ENCODE results near the gene AURKB. TPM values are rescaled to one million over a fixed set of nuclear protein-coding genes. Genes with fewer than 3 reads are reported as not detected.
A peak's percentile ranks its signal among the peaks of the same experiment; 100 is the strongest.
"Not testable (repeated sequence)": the region's sequence is repeated elsewhere in the genome, so short reads cannot be mapped to it uniquely, and the experiment has no call there.

The AURKB gene
- total RNA-seq: not detected
- not detected for polyA plus RNA-seq
- 0.06 to 1.1 (median 0.50) reads per million in 6 experiments for total RNA-seq

DNA sequence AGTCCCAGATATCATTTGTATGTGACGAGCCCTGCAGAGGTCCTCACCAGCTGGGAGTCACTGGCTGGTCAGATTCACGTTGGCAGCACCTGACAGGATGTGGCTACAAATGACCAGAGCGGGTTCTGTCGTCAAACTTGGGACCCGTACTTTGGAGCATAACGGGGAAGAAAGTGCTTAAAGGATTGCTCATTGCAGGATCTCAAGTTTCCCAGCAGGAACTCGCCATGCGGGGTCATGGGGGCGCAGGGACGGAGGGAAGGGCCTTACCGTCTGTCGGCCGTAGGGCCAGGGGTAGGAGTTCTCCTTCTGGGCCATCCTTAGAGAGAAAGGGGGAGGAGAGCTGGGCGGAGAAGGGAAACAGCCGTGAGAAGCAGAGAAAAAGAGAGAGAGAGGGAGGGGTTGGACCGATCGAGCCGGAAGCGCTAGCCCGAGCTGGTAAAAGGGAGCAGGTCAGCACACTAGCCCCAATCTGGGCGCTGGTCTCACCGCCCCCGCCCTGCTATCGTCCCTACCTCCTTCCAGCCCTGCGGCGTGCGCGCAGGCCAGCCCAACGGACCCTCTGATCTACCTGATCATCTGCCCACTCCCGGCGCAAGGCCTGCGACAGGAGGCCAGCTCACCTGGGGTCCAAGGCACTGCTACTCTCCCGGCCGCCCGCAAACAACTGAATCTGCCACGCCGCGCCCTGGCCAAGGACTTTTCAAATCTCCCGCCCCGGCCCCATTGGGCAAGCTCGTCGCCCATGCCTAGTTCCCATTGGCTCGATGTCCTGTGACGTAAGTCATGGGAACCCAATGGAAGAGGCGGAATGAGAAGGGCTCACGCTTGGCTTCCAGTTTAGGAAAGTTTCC, at the start of gene AURKB:
AURKB (minus strand) TSS at position 669 of the 854 bp plus-strand sequence; CDS start at position 318, 351 bp downstream.
- peak; percentile 100 for ATAC-seq

DNA sequence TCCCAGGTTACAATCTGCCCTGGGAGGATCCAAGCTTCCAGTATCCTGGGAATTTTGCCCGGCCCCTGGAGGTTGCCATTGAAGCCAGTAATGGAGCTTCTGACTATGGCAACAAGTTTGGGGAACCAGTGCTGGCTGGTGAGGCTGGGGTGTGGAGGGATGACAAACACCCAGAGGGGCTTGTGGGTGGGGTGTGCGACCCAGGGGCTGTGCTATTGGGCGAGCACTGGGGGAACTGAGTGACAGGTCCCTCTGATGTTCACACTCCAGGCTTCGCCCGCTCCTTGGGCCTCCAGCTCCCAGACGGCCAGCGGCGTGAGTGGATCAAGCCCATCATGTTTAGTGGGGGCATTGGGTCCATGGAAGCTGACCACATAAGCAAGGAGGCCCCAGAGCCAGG, 47.4 kb upstream of the AURKB start:
- H3K36me3 Mint-ChIP-seq: peaks cover 0 to 70% (median 20%) of the 10 kb centered on the region in 3 donors
- no peak overlapping the region for H3K4me3 Mint-ChIP-seq
- H3K9me3 Mint-ChIP-seq: no peaks in the 10 kb centered on the region
- no peaks in the 10 kb centered on the region for H3K27me3 Mint-ChIP-seq
- H3K4me1 Mint-ChIP-seq: no peaks in the 10 kb centered on the region
- DNase-seq (no peak), ATAC-seq (no peak)
- no peak overlapping the region for H3K27ac Mint-ChIP-seq
- POLR2A ChIA-PET: interaction anchor here (1.6 kb wide), 1 partner anchor 11 kb away, joined by 5 read pairs; the partner anchor contains the start of gene CTC1

More for the DNA sequence above, at the start of gene AURKB:
- DNase-seq: peak; percentile 85 to 98 (median 91)
- Mint-ChIP-seq H3K36me3 (no peaks in the 10 kb centered on the region), H3K4me1 (peaks cover 13 to 21% (median 15%) of the 10 kb centered on the region in 4 donors), H3K9me3 (no peaks in the 10 kb centered on the region), H3K4me3 (peak within 1 kb of the TSS; percentile 88 to 96 (median 95)), H3K27me3 (no peaks in the 10 kb centered on the region), H3K27ac (peak within 1 kb of the TSS; percentile 79 to 96 (median 89))
- POLR2A ChIA-PET: interaction anchor here (0.6 to 11.7 kb wide), 11 partner anchors 8 to 326 kb away, joined by 3 to 118 read pairs (median 4); partner anchors contain the start of genes BORCS6, CTC1 and RANGRF

DNA sequence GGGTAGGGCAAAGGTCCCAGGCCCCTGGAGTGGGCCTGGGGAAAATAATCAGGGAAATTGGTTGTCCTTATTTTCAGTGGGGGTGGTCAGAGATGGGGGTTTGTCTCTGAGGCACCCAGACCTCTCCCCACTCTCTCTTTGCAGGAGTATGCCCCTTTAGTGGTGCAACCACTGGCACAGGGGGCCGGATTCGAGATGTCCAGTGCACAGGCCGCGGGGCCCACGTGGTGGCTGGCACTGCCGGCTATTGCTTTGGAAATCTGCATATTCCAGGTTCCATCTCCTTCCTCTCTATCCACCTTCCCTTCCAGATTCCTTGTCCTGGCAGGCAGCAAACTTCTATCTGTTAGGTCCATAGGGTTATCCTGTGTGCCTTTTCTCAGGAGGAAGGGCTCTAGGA, 46.3 kb upstream of the AURKB start:
- Mint-ChIP-seq H3K4me3 (peak overlapping the region in 1 of 10 donors; percentile 14), H3K9me3 (no peaks in the 10 kb centered on the region), H3K27me3 (no peaks in the 10 kb centered on the region), H3K36me3 (peaks cover 0 to 63% (median 18%) of the 10 kb centered on the region in 3 donors), H3K27ac (peak overlapping the region in 1 of 10 donors; percentile 32), H3K4me1 (no peaks in the 10 kb centered on the region)
- DNase-seq (no peak), ATAC-seq (no peak)
- POLR2A ChIA-PET: interaction anchor here (1.6 kb wide), 1 partner anchor 9 kb away, joined by 5 read pairs; the partner anchor contains the start of gene CTC1

GRCh38 chr17:8256291-8256690, 45.9 kb upstream of the AURKB start:
- Mint-ChIP-seq H3K27ac (peak overlapping the region in 1 of 10 donors; percentile 15), H3K27me3 (no peaks in the 10 kb centered on the region), H3K9me3 (no peaks in the 10 kb centered on the region), H3K4me1 (no peaks in the 10 kb centered on the region), H3K36me3 (peaks cover 0 to 59% (median 18%) of the 10 kb centered on the region in 3 donors), H3K4me3 (no peak overlapping the region)
- ATAC-seq (no peak), DNase-seq (no peak)
- POLR2A ChIA-PET: no interaction called here

- POLR2A ChIA-PET: interaction anchor here (0.5 kb wide), 1 partner anchor 12 kb away, joined by 3 read pairs; no protein-coding TSS in a partner anchor
- H3K9me3 Mint-ChIP-seq: no peaks in the 10 kb centered on the region
- ATAC-seq: no peak
- DNase-seq: no peak
- peaks cover 0 to 51% (median 12%) of the 10 kb centered on the region in 3 donors for H3K36me3 Mint-ChIP-seq
- H3K4me1 Mint-ChIP-seq: peaks cover under 1 to 4% (median 3%) of the 10 kb centered on the region in 4 donors
- no peak overlapping the region for H3K27ac Mint-ChIP-seq
- H3K4me3 Mint-ChIP-seq: no peak overlapping the region
- no peaks in the 10 kb centered on the region for H3K27me3 Mint-ChIP-seq
Measured at GRCh38 chr17:8255499-8255898, 45.1 kb upstream of the AURKB start.

DNA sequence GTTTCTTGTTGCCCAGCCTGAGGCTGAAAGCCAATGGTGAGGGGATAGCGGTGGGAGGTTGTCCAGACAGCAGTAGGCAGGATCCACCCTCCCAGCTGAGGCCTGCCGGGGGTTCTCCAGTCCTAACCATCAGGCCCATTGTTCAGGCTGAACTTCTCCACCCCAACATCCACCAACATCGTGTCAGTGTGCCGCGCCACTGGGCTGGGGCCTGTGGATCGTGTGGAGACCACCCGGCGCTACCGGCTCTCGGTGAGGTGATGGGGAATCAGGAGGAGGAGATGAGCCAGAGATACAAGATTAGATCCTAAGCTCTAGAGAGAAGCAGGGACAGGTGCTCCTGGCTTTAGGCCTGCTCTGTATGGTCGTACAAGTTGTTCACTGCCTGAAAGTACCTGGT, 44.5 kb upstream of the AURKB start:
- DNase-seq (no peak), ATAC-seq (no peak)
- Mint-ChIP-seq H3K27me3 (no peaks in the 10 kb centered on the region), H3K36me3 (peaks cover 0 to 45% (median 7%) of the 10 kb centered on the region in 3 donors), H3K27ac (no peak overlapping the region), H3K9me3 (no peaks in the 10 kb centered on the region), H3K4me3 (no peak overlapping the region), H3K4me1 (peaks cover 6 to 10% (median 9%) of the 10 kb centered on the region in 4 donors)
- POLR2A ChIA-PET: interaction anchor here (0.5 kb wide), 1 partner anchor 11 kb away, joined by 3 read pairs; no protein-coding TSS in a partner anchor

DNA sequence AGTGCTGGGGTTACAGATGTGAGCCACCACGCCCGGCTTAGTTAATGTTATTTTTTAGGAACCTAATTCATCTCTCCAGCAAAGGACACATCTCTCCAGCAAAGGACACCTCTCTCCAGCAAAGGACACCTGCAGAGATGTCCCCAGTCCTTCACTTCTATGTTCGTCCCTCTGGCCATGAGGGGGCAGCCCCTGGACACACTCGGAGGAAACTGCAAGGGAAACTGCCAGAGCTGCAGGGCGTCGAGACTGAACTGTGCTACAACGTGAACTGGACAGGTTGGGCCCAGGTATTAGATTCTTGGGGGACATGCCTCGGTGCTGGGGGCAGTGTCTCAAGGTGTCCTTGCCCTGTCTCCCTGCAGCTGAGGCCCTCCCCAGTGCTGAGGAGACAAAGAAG, 43.4 kb upstream of the AURKB start:
- H3K27me3 Mint-ChIP-seq: no peaks in the 10 kb centered on the region
- no peak overlapping the region for H3K4me3 Mint-ChIP-seq
- peaks cover 13 to 20% (median 15%) of the 10 kb centered on the region in 4 donors for H3K4me1 Mint-ChIP-seq
- ATAC-seq (no peak), DNase-seq (no peak)
- POLR2A ChIA-PET: no interaction called here
- no peak overlapping the region for H3K27ac Mint-ChIP-seq
- no peaks in the 10 kb centered on the region for H3K9me3 Mint-ChIP-seq
- peaks cover 0 to 43% (median 7%) of the 10 kb centered on the region in 3 donors for H3K36me3 Mint-ChIP-seq

- H3K27ac Mint-ChIP-seq, H3K9me3 Mint-ChIP-seq, DNase-seq, H3K4me3 Mint-ChIP-seq, H3K27me3 Mint-ChIP-seq, ATAC-seq: not testable (repeated sequence)
- POLR2A ChIA-PET: interaction anchor here (0.6 to 0.9 kb wide), 4 partner anchors 49 to 114 kb away, joined by 3 to 4 read pairs (median 3); no protein-coding TSS in a partner anchor
- Mint-ChIP-seq H3K36me3 (peaks cover 0 to 30% (median 6%) of the 10 kb centered on the region in 3 donors), H3K4me1 (peaks cover 23 to 33% (median 26%) of the 10 kb centered on the region in 4 donors)
Measured at GRCh38 chr17:8251411-8251810, 41.0 kb upstream of the AURKB start.

DNA sequence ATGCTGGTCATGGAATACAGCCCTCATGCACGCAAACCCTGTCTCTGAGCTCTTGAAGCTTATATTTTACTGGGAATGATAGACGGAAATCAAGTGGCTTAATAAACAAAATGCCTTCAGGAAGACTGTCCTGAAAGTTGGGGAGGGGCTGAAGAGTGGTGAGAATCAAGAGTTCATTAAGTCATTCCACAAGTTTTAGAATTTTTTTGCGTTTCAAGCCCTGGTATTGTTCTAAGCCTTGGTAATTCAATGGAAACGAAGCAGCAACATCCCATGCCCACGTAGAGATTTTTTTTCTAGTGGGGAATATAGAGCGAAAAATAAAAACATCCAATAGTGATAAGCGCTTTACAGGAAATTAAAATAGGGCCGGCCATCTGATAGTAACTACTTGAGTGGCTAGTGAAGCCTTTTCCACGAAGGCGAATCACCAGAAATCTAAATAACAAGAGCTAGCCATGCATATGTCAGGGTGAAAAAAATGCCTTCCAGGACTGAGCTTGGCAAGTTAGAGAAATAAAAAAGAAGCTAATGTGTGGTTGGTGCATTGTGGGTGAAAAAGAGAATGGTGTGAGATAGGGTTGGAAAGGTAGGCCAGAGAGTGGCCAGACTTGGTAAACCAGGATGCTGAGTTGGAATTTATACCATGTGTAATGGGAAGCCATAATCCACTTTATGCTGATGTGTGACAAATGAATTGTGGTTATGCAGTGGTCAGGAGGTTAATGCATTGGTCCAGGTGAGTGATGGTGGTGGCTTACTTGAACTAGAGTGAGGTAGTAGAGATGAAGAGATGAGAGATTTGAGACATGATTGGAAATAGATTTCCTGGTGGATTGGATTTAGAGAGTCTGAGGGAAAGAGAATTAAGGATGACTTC, 39.5 kb upstream of the AURKB start:
- POLR2A ChIA-PET: interaction anchor here (0.6 to 9.3 kb wide), 13 partner anchors 12 to 650 kb away, joined by 3 to 437 read pairs (median 7); partner anchors contain the start of genes BORCS6, RANGRF, SLC25A35 and TP53
- peak overlapping the region; percentile 98 to 100 (median 100) for H3K27ac Mint-ChIP-seq
- peaks cover 5 to 27% (median 10%) of the 10 kb centered on the region in 3 donors for H3K36me3 Mint-ChIP-seq
- no peaks in the 10 kb centered on the region for H3K27me3 Mint-ChIP-seq
- ATAC-seq (no peak), DNase-seq (no peak)
- H3K4me1 Mint-ChIP-seq: peaks cover 28 to 48% (median 41%) of the 10 kb centered on the region in 4 donors
- H3K9me3 Mint-ChIP-seq: no peaks in the 10 kb centered on the region
- peak overlapping the region; percentile 95 to 100 (median 100) for H3K4me3 Mint-ChIP-seq

GRCh38 chr17:8248751-8249607, 38.6 kb upstream of the AURKB start, which contains the start of gene PFAS:
Gene PFAS, plus strand, starts transcription at chr17:8249289. Its CDS starts 4,649 bp downstream, at chr17:8253938.
- ATAC-seq (peak; percentile 43 to 60), DNase-seq (peak; percentile 91 to 97 (median 95))
- Mint-ChIP-seq H3K4me1 (peaks cover 32 to 56% (median 49%) of the 10 kb centered on the region in 4 donors), H3K9me3 (no peaks in the 10 kb centered on the region), H3K27ac (peak within 1 kb of the TSS; percentile 99 to 100 (median 100)), H3K27me3 (no peaks in the 10 kb centered on the region), H3K36me3 (peaks cover 5 to 26% (median 9%) of the 10 kb centered on the region in 3 donors), H3K4me3 (peak within 1 kb of the TSS; percentile 95 to 100 (median 100))
- POLR2A ChIA-PET: interaction anchor here (0.7 to 9.3 kb wide), 22 partner anchors 11 to 835 kb away, joined by 3 to 437 read pairs (median 8); partner anchors contain the start of genes BORCS6, HES7, RANGRF and SLC25A35

DNA sequence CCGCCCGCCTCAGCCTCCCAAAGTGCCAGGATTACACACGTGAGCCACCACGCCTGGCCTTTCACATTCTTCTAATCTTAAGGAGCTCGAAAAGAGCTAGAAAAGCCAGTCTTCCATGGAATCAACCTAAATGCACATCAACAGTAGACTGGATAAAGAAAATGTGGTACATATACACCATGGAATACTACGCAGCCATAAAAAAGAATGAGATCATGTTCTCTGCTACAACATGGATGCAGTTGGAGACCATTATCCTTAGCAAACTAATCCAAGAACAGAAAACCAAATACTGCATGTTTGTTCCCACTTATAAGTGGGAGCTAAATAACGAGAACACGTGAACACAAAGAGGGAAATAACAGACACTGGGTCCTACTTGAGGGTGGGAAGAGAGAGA, 34.4 kb upstream of the AURKB start:
- POLR2A ChIA-PET: interaction anchor here (1.0 to 9.3 kb wide), 4 partner anchors 10 to 86 kb away, joined by 4 to 437 read pairs (median 7); partner anchors contain the start of gene SLC25A35
- peak overlapping the region in 8 of 10 donors; percentile 86 to 100 (median 97) for H3K27ac Mint-ChIP-seq
- H3K27me3 Mint-ChIP-seq: no peaks in the 10 kb centered on the region
- no peak for ATAC-seq
- no peaks in the 10 kb centered on the region for H3K9me3 Mint-ChIP-seq
- H3K36me3 Mint-ChIP-seq: peaks cover 5 to 55% (median 14%) of the 10 kb centered on the region in 3 donors
- H3K4me3 Mint-ChIP-seq: peak overlapping the region in 5 of 10 donors; percentile 46 to 100 (median 95)
- DNase-seq: no peak
- peaks cover 26 to 64% (median 58%) of the 10 kb centered on the region in 4 donors for H3K4me1 Mint-ChIP-seq
